Astrocyte of the spinal cord (primary cell): Measurements from ENCODE around the gene PBX1.

Source experiments
- DNase-seq: peaks from one replicate; pipeline ENCODE4 v3.0.0; 2011; ENCODE audit warnings: low read depth, low spot score
- H3K4me3 ChIP-seq: 2 replicates; pipeline ENCODE4 v1.5.1; 2011; ENCODE audit warnings: low read depth, mild to moderate bottlenecking, low read length, moderate library complexity
- CTCF ChIP-seq: IDR thresholded peaks from 2 replicates; pipeline ENCODE4 v1.5.1; 2012; ENCODE audit warnings: low read depth, mild to moderate bottlenecking, low read length, inconsistent platforms
- in situ Hi-C: cut with HindIII; loops from 2 replicates; pipeline ENCODE4 v1.10.0; 2017; ENCODE audit warnings: low sequenced_read_pairs

Gene PBX1

GRCh38 chr1:164759144-164759920 lies 200.3 kb downstream of the PBX1 start:
- no peak for DNase-seq
- no peak for TF ChIP-seq CTCF
- in situ Hi-C loops = no loop called here

GRCh38 chr1:164759979-164760469 lies 201.0 kb downstream of the PBX1 start:
- no peak for TF ChIP-seq CTCF
- in situ Hi-C loops = no loop called here
- DNase-seq = no peak
- no peak overlapping the region for H3K4me3 ChIP-seq

More at GRCh38 chr1:164759144-164759920, 200.3 kb downstream of the PBX1 start:
- no peak overlapping the region for H3K4me3 ChIP-seq

- no peak overlapping the region for H3K4me3 ChIP-seq
- no peak for DNase-seq
- in situ Hi-C loops = no loop called here
- no peak for TF ChIP-seq CTCF
Measured at GRCh38 chr1:164760569-164760968, 201.6 kb downstream of the PBX1 start.

- in situ Hi-C loops = no loop called here
- no peak for DNase-seq
- H3K4me3 ChIP-seq = no peak overlapping the region
- no peak for TF ChIP-seq CTCF
Measured at GRCh38 chr1:164761009-164761408, 202.0 kb downstream of the PBX1 start.

- TF ChIP-seq CTCF = no peak
- no peak overlapping the region for H3K4me3 ChIP-seq
- in situ Hi-C loops = no loop called here
- DNase-seq = no peak
Measured at GRCh38 chr1:164763098-164763497, 204.1 kb downstream of the PBX1 start.

- TF ChIP-seq CTCF = no peak
- no peak overlapping the region for H3K4me3 ChIP-seq
- DNase-seq = peak; percentile 30
- in situ Hi-C loops = no loop called here
Measured at GRCh38 chr1:164764333-164764732, 205.3 kb downstream of the PBX1 start.
